ENCODE measurements around the gene CNP.
A peak's percentile ranks its signal among the peaks of the same experiment; 100 is the strongest.

CNP gene

GRCh38 chr17:41967921-41968578 lies 1.5 kb downstream of the CNP start:
- no peak overlapping the region for H3K4me3 ChIP-seq (ENCODE audit: low read depth, low read length)
- no peak for DNase-seq (ENCODE audit: low read depth)
- TF ChIP-seq, protein P1, sequence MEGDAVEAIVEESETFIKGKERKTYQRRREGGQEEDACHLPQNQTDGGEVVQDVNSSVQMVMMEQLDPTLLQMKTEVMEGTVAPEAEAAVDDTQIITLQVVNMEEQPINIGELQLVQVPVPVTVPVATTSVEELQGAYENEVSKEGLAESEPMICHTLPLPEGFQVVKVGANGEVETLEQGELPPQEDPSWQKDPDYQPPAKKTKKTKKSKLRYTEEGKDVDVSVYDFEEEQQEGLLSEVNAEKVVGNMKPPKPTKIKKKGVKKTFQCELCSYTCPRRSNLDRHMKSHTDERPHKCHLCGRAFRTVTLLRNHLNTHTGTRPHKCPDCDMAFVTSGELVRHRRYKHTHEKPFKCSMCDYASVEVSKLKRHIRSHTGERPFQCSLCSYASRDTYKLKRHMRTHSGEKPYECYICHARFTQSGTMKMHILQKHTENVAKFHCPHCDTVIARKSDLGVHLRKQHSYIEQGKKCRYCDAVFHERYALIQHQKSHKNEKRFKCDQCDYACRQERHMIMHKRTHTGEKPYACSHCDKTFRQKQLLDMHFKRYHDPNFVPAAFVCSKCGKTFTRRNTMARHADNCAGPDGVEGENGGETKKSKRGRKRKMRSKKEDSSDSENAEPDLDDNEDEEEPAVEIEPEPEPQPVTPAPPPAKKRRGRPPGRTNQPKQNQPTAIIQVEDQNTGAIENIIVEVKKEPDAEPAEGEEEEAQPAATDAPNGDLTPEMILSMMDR (IDR thresholded peaks at IDR 0.05; ENCODE audit: insufficient read depth, low read depth, low read length, missing control alignments) = no peak

DNA sequence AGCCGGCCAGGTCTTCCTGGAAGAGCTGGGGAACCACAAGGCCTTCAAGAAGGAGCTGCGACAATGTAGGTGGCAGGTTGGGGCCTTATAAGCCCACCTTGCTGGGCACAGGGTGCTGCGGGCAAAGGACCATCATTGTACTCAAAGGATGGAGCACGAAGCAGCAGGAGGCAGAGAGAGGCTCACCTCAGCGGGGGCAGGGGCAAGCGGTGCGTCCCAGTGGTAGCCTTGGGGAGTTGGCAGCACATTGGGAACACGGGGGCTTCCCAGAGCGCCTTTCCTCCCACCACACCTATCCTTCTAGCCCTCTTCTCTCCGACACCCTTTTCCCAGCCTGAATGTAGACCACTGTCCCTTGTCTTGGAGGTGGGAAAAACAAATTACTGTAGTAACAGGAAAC lies 2.1 kb downstream of the CNP start:
- H3K4me3 ChIP-seq (ENCODE audit: low read depth, low read length) = no peak overlapping the region
- no peak for DNase-seq (ENCODE audit: low read depth)

GRCh38 chr17:41970901-41971331 lies 4.3 kb downstream of the CNP start:
- no peak overlapping the region for H3K4me3 ChIP-seq (ENCODE audit: low read depth, low read length)
- DNase-seq (ENCODE audit: low read depth) = no peak
- TF ChIP-seq, protein P1 (IDR thresholded peaks at IDR 0.05; ENCODE audit: insufficient read depth, low read depth, low read length, missing control alignments) = no peak

More for the DNA sequence above, 2.1 kb downstream of the CNP start:
- TF ChIP-seq, protein P1 (IDR thresholded peaks at IDR 0.05; ENCODE audit: insufficient read depth, low read depth, low read length, missing control alignments) = no peak

GRCh38 chr17:41971721-41972523 lies 5.3 kb downstream of the CNP start:
- DNase-seq (ENCODE audit: low read depth) = no peak
- H3K4me3 ChIP-seq (ENCODE audit: low read depth, low read length) = no peak overlapping the region
- TF ChIP-seq, protein P1 (IDR thresholded peaks at IDR 0.05; ENCODE audit: insufficient read depth, low read depth, low read length, missing control alignments) = no peak

DNA sequence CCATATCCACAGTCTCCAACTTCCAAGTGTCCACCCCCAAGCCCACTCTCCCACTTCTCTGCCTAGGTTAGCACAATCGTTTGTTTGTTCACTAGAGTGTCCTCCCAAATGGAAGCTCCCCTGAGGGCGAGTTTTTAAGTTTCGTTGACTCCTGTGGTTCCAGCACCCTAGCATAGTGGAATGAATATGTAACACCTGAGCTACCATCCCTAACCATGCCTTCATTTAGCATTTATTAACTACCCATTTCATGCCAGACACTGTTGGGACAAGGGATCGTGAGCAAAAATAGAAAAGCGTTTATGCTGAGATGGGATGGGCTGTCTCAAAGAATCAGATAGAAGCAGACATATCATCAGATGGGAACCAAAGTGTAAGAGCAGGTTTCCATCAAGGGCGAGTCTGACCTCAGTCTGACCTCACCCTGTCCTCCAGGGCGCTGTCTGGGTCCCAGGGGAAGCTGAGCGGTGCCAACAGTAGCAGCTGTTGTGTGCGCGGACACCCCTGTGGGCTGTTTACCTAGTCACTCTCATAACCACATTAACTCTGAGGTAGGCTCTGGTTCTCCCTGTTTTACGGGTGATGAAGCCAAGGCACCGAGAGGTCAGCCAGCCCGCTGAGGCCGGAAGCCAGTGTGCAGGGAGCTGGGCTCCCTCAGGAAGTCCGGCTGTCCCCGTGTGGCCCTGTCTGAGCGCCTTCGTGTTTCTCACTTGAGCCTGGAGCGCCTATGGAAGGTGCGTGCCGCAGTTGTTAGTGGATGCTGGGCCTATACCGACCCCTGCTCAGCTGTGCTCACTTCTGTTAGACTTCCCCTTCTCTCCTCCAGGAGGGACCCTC lies 6.2 kb downstream of the CNP start:
- TF ChIP-seq, protein P1 (IDR thresholded peaks at IDR 0.05; ENCODE audit: insufficient read depth, low read depth, low read length, missing control alignments) = no peak
- no peak overlapping the region for H3K4me3 ChIP-seq (ENCODE audit: low read depth, low read length)
- peak; percentile 78 for DNase-seq (ENCODE audit: low read depth)

DNA sequence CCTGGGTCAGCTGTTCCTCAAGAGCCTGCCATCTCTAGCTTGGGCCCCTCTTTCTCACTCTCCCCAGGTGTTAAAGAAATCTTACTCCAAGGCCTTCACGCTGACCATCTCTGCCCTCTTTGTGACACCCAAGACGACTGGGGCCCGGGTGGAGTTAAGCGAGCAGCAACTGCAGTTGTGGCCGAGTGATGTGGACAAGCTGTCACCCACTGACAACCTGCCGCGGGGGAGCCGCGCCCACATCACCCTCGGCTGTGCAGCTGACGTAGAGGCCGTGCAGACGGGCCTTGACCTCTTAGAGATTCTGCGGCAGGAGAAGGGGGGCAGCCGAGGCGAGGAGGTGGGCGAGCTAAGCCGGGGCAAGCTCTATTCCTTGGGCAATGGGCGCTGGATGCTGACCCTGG lies 6.8 kb downstream of the CNP start:
- TF ChIP-seq, protein P1 (IDR thresholded peaks at IDR 0.05; ENCODE audit: insufficient read depth, low read depth, low read length, missing control alignments) = no peak
- no peak for DNase-seq (ENCODE audit: low read depth)
- no peak overlapping the region for H3K4me3 ChIP-seq (ENCODE audit: low read depth, low read length)
